Activated CD4-positive, alpha-beta T cell treated with anti-CD3 and anti-CD28 coated beads, Interleukin-2, Interleukin-6, amounts not matched to agents 100 ng/mL and 50 ng/mL, durations not matched to agents 16 hours and 8 hours (primary cell): ENCODE data around the gene AHDC1.
"Not testable (repeated sequence)": the region's sequence is repeated elsewhere in the genome, so short reads cannot be mapped to it uniquely, and the experiment has no call there.

Experiments
- DNase-seq: peaks from one replicate; pipeline ENCODE4 v3.0.0-alpha.2; 2020

AHDC1 gene

DNA sequence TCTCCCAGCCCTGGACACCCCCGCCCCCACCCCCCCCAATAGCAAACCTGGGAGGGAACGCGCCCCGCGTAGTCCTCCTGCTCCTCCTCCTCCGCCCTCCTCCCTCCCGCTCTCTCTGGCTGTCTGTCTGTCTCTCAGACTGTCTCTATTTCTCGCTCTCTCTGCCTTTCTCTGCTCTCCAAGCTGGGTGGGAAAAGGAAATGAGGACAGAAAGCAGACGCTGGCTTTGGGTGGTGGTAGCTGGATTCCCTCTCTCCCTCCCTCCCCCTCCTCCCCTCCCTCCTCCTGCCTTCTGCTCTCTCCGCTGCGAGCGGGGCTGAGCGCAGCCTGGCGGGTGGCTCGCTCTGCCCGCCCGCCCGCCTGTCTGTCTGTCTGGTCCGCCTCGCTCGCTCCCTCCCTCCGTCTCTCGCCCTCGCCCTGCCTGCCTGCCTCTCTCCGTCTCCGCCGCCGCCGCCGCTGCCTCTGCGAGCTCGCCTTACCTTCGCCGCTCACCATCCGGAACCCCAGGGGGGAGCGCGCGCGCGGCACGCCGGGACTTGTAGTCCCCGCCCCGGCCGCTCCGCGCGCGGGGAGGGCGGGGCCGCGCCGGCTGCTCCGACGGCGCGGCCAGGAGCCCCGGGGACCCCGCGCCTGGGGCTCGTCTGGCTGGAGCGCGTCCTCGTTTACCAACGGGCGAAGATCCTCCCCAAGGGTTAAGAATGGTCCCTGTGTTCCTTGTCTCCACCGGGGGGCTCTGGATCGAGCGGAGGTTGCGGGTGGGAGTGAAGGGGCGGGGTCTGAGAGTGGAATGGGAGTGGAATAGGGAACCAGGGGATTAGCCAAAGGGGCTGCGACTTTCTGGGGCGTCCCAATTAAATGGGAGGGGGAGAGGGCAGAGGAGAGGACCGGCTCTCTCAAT lies at the start of gene AHDC1:
TSS of gene AHDC1 (minus strand) at position 464 of the 898 bp plus-strand sequence. CDS start 52,029 bp downstream, outside the sequence.
- DNase-seq, result peak; percentile 93

DNA sequence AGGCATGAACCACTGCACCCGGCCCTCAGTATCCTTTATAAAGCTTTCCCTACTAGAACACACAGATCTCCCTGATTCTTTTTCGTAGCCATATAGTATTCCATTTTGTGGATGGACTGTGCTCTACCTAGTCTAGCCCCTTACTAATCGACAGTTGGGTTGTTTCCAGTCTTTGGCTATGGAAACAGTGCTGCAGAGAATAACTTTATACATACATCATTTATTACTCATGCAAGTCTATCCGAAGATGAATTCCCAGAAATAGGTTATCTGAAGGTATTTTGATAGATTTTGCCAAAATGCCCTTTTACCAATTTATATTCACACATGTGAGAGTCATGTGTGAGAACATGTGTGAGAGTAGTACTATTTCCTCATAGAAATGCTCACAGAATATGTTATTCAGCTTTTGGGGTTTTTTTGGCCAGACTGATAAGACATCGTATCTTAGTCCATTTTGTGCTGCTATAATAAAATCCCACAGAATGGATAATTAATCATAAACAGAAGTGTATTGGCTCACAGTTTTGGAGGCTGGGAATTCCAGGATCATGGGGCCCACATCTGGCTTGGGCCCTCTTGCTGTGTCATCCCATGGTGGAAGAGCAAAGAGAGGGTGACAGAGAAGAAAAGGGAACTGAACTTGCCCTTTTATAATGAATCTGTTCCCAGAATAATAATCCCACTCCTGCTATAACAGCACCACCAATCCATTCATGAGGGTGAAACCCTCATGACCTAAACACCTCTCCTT lies 48.3 kb upstream of the AHDC1 start:
- DNase-seq, result no peak

DNA sequence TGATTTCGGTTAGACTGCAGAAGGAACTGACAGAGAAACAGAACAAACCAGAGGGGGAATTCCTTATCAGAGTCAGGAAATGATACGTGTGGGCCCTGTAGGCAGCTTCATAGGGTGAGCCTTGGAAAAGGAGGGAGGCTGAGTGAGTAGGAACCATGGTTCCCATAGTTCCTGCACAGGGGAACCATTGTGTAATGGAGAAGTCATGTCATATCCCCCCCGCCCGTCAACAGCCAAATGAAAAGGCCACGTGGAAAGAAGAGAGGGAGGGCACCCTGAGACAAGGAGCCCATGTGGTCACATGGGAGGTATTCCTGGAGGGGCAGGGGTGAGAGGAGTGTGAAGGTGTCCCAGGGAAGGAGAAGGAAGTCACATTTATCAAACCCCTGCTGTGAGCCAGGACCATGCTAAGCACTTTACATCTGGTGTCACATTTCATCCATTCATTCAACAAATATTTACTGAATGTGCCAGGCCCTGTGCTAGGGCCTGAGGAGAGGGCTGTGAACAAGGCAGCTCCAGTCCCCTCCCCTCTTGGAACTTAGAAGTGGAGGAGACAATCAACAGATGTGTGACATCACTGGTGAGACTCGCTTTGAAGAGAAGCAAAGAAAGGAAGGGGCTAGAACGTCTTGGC lies 46.7 kb upstream of the AHDC1 start:
- DNase-seq, result no peak

DNA sequence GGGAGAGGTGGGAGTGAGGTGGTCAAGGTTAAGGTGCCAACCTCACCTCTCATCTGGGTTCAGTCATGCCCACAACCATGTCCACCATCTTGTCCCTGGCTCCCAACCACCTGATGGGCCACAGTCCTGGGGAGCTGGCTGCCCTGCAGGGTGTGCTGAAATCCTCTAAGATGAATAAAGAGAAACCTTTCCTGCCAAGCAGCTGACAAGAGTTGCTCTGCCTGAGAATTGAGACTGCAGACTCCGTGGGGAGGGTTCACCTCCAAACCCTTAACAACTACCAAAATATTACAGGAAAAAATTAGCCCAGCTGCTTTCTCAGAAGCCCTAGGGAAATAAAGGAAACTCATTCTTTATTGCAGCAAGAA lies 46.2 kb upstream of the AHDC1 start:
- DNase-seq, result no peak

- no peak for DNase-seq
Observed at GRCh38 chr1:27649306-27649635, 45.3 kb upstream of the AHDC1 start.

DNA sequence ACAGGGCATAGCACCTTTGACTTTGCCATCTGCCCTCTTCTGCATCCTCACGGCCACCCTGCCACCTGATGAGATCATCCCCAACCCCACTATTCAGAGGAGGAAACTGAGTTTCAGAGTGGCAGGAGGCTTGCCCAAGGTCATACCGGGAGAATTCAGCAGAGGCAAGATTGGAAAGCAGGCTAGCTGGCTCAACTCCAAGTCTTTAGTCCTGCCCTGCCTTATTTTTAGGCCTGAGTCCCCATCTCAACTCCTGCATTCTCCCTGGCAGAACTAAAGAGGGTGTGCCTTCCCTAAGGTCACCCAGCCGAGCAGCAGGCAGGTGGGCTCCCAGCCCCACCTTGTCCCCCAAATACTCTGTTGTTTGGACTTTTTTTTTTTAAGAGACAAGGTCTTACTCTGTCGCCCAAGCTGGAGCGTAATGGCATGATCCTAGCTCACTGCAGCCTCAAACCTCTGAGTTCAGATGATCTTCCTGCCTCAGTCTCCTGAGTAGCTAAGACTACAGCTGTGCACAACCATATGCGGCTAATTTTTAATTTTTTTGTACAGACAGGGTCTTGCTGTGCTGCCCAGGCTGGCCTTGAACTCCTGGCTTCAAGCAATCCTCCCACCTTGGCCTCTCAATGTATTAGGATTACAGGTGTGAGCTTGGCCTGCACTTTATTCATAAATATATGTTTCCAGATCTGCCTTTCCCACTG lies 44.8 kb upstream of the AHDC1 start:
- no peak for DNase-seq

- DNase-seq, result no peak
Observed at GRCh38 chr1:27647328-27647727, 43.4 kb upstream of the AHDC1 start.

DNA sequence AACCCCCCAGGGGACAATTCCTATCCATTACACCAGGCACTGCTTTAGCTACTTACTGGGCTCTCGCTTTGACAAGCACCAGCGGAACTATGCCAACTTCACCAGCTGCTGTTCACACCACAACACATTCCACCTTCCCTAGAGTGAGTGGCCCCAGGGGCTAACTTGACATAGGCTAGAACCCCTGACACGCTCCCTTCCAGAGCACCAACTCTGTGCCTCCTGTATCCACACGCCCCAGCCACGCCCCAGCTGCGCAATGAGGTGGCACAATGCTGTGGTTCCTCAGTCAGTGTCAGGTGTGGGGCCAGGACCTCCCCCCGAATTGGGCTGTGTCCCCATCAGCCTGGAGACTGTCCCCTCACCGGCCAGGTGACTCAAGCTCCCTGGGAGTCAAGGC lies 42.7 kb upstream of the AHDC1 start:
- no peak for DNase-seq

- DNase-seq, result no peak
Observed at GRCh38 chr1:27645071-27645415, 41.1 kb upstream of the AHDC1 start.

GRCh38 chr1:27644369-27645070 lies 40.6 kb upstream of the AHDC1 start:
- no peak for DNase-seq

GRCh38 chr1:27643600-27644368 lies 39.8 kb upstream of the AHDC1 start:
- peak; percentile 80 for DNase-seq

DNA sequence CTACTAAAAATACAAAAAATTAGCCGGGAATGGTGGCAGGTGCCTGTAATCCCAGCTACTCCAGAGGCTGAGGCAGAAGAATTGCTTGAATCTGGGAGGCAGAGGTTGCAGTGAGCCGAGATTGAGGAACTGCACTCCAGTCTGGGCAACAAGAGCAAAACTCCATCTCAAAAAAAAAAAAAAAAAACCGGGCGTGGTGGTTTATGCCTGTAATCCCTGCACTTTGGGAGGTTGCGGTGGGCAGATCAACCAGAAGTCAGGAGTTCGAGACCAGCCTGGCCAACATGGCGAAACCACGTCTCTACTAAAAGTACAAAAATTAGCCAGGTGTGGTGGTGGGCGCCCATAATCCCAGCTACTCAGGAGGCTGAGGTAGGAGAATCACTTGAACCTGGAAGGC lies 36.6 kb upstream of the AHDC1 start:
- DNase-seq, result not testable (repeated sequence)

- DNase-seq, result no peak
Observed at GRCh38 chr1:27638805-27639204, 34.9 kb upstream of the AHDC1 start.

GRCh38 chr1:27638047-27638734 lies 34.2 kb upstream of the AHDC1 start:
- no peak for DNase-seq

DNA sequence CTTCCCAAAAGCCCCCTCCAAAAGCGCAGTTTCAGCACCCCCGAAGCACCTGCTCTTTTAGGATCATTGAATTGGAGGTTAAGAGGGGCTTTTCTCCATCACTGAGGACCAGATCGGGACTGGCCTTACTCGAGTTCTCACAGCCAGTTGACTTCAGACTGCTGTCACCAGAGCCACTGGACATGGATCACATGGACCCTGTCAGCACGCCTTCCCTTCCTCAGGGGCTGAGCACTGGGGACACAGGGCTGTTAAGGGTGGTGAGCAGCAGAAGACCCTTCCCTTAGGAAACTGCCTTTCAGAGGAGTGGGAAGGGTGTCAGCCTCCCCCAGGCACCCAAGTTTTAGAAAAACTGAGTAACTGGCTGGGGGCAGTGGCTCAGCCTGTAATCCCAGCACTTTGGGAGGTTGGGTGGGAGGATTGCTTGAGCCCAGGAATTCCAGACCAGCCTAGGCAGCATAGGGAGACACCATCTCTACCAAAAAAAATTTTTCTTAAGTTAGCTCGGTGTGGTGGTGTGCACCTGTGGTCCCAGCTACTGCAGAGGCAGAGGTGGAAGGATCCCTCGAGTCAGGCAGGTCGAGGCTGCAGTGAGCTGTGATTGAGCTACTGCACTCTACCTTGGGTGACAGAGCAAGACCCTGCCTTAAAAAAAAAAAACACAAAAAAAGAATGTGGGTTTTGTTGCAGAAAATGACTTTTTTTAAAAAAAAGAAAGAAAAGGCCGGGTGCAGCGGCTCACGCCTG lies 31.6 kb upstream of the AHDC1 start:
- no peak for DNase-seq

- no peak for DNase-seq
Observed at GRCh38 chr1:27634985-27635367, 31.0 kb upstream of the AHDC1 start, which contains the start of gene FGR. FGR (minus strand) TSS chr1:27635185; CDS start chr1:27623916, 11,269 bp downstream.

- DNase-seq, result peak; percentile 34
Observed at GRCh38 chr1:27634177-27634984, 30.4 kb upstream of the AHDC1 start.

- no peak for DNase-seq
Observed at GRCh38 chr1:27633640-27634176, 29.8 kb upstream of the AHDC1 start.

DNA sequence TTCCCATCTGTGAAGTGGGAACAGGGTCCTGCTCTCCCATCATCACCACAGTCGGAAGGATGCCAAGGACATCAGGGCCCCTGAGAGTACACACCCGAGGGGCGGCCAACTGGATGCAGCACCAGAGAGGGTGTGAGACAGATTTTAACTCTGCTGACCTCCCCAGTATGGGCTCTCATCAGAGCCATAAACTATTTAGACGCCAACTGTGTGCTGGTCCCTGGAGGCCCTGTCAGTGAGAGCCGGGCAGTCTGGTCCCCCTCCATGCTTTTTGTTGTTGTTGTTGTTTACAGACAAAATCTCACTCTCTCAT lies 29.3 kb upstream of the AHDC1 start:
- DNase-seq, result no peak
